ENCODE data around the gene VSTM4. TPM values are rescaled to one million over a fixed set of nuclear protein-coding genes. Genes with fewer than 3 reads are reported as not detected.
A peak's percentile ranks its signal among the peaks of the same experiment; 100 is the strongest.

The VSTM4 gene
- polyA plus RNA-seq, 10 donors = 36.6 to 60.5 (median 42.9) TPM

DNA sequence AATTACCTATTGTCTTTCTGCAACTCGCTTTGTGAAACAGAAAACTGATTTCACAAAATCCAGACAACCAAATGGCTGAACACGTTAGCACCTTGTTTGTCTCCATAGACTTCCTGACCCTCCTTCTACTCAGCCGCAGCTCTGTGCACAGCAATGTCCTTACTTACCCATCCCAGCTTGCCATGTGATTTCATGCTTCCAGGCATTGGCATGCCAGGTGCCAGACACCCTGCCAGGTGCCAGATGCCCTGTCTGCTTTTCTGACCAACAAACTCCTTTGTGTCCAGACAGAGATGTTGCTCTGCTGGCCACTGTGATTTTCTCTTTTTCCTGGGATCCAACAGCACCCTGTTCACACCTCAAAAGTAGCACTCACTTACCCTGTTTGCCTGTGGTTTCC lies 34.6 kb upstream of the VSTM4 start:
- peak in 1 of 3 donors; percentile 23 for DNase-seq

DNA sequence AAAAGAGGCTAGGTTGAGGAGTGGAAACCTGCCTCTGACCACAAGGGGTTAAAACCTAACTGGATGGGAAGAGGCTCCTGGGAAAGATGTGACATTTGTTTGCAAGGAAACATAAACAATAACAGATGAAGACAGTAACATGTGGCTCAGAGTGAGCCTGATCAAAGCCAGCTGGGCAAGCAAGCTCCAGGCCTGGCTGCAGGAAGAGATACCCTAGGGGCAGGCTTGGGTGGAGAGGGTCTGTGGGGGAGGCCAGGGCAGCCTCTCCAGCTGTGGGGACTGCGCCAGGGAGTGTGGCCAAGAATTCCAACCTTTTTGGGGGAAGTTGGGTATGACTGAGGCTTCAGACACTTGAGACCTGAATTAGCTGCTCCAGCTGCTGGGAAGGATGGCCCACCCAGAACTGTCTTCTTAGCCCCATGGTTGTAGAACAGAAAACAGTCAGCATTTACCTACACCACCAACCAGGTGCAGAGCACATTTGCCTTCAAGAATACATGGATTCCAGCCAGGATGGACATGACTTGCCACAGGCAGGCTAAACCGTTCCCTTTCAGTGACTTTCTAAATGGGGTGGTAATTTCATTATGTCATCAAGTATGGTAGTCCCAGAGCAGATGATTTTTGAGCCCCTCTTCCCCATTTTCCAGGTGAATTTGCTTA lies 28.9 kb upstream of the VSTM4 start:
- peak in 2 of 3 donors; percentile 61 to 88 for DNase-seq

DNA sequence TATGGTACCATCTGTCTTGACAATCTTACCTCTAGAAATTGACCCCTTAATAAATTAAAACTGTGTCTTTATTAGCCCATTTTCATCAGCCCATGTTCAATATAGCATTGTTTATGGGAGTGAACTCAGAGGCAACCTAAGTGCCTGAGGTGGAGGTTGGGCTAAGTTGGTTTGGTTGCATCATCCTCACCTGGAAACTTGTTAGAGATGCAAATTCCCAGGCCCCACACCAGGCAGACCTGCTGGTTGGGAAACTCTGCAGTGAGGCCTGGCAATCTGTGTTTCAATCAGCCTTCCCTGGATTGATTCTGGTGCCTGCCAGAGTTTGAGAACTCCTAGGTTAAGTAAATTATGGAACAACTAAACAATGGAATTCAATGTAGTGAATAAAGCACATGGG lies 27.9 kb upstream of the VSTM4 start:
- no peak for DNase-seq

DNA sequence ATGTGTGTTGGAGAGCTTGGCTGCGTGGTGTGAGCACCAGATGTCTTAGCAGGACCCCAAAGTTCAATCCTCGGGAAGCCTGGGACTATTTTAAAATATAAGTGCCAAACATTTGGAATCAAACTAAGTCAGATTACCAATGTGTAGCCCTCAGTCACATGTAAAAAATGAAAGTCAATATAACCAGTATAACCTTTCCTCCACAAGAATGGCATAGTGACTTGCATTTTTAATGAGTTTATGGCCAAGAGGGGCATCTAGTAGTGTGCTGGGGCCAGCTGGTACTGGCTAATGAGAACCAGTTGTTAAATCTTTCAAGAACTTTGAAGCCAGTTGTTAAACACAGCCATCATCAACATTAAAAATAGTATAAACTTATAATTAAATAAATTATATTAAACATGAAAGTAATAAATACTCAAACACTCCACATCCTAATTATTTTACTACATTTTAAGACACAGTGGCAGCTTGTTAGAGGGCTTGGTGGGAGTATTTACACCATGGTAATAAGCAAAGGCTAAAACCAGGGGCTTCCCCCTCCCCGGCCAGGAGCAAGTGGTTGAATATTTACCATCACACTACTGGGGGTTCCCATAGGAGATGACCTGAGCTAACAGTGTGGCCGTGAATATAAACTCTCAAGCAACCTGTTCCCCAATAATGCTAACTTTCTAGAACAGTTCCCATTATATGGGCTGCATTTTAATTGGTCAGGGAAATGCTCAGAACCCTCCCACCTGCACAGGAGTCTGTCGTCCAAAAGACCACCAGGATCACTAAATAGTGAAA lies 26.4 kb upstream of the VSTM4 start:
- no peak for DNase-seq

DNA sequence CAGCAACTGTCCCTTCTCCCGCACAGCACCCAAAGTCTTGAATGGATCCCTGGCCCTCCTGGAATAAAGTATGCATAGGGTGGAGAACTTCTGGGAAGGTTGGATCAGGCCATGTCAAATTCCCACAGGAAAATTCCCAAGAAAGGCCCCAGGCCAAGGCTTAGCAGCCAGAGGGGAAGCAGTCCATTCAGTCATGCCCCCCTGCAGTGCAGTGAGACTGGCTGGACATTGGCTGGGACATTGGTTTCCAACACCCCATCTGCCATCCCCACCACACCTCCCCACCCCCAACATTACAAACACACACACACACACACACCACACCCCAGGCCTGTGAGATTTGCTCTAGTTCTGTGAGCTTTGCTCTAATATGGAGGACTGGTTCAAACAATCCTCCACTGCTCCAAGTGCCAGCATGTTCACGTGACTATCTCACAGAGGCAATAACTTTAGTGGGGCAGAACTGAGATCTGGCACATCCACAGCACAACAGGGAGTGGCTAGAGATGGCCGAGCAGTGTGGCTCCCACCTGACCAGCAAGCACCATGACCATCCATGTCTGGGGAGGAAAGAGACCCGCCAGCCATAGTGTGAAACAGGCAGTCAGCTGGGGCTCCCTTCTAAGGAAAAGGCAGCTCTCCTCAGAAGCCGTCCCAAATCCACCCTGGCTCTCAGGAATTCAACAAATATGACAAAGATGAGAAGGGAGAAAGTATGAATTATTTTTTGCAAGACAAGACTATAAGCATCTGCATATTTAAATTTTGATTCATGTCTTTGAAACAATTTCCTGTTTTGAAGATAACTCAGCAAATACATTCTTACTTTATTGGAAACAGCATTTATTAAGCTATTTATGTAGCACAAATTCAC lies 25.2 kb upstream of the VSTM4 start:
- no peak for DNase-seq

DNA sequence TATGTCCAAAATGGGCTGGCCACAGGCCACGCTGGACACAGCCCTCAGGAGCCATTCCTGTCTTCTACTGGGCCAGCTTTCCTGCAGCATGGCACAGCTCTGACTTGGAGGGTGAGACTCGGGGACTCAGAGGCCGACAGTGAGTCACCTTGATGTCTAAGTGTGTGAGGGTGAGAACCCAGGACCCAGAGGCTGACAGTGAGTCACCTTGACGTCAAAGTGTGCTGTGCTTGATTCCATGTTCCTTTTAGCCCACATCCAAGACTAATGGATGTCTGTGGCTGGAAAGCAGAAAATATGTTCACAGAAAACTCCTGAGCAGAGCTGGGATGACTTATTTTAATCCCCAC lies 24.5 kb upstream of the VSTM4 start:
- DNase-seq = peak in 1 of 3 donors; percentile 96

DNA sequence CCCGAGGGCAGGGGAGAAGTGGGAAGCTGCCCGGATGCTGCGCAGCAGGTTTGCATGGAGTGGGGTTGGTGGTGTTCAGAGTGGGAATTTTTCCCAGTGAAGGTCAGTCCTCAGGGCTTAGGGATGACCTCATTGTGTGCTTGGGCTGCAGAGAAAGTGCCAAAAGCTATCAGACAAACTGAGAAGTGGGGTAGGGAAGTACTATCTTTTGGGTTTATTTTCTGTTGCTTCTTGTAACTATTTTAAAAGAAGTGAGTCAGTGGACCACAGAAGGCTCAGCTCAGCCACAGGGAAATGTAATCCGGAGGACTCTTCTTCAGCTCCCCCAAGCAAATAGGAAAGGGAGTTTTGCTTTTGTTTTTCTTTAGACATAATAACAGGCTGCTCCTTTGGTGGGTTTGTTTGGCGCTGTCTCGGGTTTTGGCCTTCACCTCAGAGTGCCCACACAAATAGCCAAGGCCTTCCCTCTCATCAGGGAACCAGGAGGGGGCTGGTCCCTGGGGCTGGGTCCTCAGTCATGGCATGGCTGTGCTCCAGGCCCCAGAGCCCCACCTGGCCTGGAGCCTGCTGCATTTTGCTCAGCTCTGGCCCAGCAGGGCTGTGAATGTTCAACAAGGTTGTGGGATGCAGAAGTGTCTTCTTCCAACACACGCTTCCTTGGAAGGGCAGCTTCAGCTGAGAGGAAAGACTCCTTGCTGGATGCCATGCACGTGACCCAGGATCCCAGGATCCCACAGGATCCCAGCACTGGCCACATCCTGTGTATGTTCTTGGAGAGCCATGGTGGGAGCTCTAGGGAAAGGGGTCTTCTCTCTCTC lies 23.9 kb upstream of the VSTM4 start:
- peak in 2 of 3 donors; percentile 43 to 73 for DNase-seq

DNA sequence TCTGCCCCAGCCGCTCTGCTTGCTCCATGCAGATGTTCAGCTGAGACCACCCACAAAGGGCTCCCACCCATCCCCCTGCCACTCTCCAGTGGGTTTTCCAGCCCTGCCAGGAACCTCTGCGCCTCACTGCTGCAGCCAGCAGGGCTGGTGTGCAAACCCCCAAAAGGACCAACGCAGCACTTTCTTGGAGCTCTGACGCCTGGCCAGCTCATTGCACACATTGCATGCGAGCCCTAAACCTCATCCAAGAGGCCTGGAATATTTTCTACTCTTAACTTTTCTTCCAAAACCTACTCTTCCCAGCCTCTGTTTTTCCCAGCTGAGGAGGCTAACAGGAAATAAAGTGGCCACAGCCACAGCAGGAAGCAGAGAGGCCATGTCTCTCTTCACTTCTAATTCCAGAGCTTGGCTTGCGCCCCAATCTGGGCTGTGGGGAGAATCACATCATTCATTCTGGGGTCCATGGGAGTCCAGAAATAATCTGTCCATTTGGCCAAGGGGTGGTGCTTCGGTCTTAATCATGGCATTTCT lies 23.1 kb upstream of the VSTM4 start:
- peak; percentile 84 to 93 (median 91) for DNase-seq

DNA sequence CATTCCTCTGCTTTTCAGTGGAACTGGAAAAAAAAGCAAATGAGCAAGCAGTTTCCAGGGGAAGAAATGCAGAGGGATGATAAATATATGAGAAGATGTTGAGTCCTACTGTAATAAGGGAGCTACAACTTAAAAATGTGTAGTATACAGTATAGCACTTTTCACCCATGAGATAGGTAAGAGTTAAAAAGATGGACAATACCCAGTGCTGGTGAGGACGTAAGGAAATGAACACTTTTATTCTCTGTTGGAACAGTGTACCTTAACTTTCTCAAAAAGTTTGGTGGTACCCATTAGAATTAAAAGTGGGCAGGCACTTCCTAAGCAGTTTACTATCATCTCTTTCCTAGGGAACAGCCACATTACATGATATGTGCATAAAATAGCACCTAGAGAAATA lies 21.2 kb upstream of the VSTM4 start:
- no peak for DNase-seq

DNA sequence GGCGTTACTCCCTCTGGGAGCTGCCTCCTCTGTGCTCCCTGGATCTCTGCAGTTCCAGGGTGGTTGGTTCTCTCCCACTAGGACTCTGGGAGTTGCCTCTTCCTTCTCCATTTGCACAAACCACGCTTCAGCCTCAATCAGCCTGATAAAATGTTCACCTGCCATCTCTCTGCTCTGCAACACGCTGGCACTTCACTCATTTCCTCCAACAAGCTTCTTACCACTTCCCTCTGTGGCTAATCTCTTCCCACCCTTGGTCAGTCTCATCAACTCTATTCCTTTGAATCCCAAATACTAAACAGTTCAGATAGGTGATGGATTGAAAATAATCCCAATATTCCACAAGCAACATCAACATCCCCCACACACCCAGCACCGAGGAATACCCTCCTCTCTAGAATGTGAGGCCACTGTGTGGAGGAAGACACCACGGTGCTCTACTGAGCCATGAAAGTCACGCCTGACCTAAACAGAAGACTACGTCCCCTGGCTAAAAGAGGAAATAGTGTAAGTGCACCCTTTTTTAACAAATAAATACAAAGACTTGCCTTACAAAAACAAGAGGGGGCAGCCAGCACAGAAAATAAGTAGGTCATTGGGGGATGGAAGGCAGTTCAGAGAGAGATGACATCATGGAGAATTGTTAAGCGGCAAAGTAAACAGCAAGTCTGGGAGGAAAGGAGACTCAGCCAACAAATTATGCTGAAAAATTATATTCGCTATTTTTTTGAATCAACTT lies 20.4 kb upstream of the VSTM4 start:
- DNase-seq = peak in 2 of 3 donors; percentile 55 to 80

DNA sequence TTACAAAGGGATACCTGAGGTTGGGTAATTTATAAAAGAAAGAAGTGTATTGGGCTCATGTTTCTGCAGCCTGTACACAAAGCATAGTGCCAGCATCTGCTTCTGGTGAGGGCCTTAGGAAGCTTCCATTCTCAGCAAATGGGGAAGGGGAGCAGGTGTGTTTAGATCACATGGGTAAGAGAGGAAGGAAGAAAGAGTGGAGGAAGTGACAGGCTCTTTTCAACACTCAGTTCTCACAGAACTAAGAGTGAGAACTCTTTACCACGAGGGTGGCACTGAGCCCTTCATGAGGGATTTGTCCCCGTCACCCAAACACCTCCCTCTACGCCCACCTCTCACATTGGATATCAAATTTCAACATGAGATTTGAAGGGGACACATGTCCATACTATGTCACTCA lies 19.0 kb upstream of the VSTM4 start:
- no peak for DNase-seq

DNA sequence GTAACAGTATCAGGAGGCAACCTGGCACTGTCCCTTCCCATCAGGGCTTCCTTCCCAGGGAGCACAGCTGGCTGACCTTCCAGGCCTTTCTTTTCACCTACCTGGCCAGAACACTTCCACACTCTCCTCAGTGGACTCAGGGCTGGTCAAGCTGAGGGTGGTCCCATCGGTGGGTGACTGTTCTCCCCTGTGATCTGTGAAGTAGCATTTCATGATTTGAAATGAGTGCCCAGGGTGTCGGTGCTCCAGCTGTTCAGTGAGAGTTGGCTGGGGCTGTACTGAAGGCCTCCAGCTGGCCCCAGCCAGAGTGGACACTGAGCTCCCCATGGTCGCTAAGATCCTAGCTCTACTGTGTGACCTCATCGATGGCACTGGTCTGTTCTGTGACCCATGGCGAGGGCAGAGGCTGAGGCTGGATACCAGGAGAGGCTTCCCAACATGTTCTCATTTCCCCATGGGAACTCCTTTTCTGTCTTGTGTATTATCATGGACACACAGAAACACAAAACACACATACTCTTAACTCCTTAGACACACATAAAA lies 18.5 kb upstream of the VSTM4 start, which contains the start of gene FAM170B:
FAM170B (minus strand) TSS at position 316 of the 543 bp plus-strand sequence; CDS start at position 213, 103 bp downstream.
- DNase-seq = no peak

DNA sequence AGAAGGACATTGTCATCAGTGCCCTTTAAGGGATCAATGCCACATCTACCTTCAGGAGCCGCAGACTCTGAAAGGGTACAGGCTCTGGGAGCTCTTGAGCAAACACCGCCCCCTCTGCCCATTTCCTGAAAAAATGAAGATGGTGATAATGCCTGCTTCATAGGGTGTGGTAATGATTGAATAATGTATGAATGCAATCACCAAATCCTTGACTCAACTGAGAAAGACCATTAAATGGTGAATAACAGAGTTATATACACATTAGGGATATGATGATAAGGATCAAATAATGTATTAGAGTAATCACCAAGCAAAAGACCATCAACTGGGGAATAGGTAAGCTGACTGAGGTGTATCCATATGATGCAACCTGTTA lies 17.0 kb upstream of the VSTM4 start:
- DNase-seq = no peak

DNA sequence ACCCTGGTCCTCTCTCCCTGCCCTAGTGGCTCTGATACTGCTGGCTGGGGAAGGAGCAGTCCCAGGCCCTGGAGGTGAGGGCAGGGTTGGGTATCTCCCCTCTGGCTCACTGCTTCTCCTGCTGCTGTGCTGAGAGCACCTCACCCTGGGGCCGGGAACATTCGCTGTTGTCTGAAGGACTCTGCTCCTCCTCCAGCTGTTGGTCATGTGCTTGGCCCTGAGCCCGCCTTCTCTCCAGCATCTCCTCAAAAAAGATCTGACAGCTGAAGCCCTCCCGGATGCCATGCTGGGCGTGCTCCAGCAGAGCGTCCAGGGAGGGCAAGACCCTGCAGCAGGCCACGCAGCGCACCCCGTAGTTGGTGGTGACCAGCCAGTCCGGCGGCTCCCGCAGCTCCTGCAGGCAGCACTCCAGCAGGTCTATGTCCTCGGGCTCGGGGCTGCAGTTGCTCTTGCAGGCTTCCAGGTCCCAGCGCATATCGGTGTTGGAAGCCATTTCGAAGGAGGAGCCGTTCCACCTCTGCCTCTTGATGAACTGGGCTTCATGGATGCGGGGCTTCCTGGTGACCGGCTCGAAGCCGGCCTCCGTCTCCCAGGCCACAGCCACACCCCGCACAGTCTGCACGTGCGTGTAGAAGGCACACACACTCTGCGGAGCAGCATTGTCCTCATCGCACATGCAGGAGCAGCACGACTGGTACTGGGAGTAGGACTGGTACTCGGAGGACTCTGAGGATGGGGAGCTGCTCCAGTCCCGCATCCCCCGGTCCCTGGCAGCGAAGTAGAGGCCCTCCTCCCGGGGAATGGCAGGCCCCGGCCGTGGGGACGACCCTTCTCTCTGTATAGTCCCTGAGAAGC lies 16.4 kb upstream of the VSTM4 start:
- peak in 2 of 3 donors; percentile 53 to 73 for DNase-seq

DNA sequence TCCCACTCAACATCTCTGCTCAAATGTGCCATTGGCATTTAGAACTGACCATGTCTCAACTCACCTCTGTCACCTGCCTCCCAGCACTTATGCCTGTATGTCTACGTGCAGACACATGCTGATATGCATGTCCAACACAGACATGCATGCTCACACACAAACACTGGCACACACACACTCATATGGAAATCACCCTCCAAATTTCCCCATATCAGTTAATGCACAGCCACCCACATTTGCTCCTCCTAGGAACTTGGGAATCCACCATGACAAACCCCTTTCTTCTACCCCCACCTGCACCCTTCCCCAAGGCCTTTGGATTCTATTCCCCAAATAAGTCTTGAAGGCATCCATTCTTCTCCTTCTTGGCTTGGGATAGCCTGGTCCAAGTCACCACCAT lies 14.1 kb upstream of the VSTM4 start:
- DNase-seq = no peak

DNA sequence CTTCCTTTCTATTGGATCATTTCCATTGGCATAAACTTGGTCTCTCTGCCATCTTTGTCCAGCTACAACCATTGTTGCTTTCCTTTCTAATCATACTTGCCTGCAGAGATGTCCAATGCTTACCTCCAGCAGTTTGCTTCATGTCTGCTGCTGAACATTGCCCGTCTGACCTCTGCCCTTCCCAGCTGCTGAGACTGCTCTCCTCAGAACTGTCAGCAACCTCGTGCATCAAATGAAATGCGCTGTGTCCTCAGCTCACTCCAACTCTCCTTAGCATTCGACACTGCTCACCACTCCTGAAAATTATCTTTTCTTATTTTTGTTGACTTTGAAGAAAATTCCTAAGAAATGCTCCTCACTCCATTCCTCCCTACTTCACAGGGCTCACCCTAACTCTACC lies 13.5 kb upstream of the VSTM4 start:
- DNase-seq = no peak

DNA sequence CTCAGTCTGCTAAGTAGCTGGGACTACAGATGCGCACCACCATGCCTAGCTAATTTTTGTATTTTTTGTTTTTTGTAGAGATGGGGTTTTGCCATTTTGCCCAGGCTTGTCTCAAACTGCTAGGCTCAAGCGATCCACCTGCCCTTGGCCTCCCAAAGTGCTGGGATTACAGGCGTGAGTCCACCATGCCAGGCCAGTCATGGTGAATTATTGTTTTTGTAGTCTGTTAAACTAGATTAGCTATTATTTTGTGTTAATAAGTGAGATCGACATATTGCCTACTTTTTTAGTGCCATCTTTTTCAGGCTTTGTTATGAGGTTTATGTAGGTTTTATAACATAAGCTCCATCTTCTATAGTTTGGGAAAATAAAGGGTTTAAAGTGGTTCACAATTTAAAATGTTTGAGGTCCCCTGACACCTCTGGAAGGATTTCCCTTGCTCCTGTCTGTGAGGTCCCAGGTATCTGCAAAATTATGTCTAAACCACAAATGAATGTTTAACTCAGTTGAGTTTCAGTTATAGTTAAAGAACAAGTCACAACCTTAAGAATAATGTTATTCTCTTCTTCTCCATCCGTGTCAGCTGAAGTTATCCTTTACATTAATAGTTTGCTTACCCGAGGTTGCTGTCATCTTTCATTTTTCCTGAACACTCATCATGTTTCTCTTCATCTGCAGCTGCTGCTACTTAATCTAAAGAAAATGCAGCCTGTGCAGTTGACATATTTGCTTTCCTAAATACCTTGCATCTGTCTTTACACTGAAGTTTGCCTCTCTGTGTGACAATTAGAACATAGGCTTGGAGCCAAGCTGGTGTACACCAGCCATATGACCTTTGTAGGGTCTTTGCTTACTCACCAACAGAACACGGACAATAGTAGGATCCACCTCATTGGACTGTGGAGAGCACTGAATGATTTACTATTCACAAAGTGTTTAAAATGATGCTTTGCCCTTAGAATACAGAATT lies 8.9 kb upstream of the VSTM4 start:
- no peak for DNase-seq

DNA sequence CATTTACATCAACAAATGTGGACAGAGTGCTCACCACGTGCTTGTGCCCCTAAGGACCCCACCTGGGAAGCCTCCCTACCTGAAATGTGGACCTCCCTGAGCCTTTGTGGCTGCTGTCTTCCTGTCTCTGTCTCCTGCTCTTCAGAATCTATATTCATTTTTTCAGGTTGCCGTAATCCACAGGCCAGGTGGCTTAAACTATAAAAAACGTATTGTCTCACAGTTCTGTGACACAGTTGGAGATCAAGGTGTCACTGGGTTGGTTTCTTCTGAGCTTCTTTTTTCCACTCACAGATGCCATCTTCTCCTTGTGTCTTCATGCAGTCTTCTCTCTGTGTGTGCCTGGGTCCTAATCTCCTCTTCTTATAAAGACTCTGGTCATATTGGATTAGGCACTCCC lies 5.6 kb upstream of the VSTM4 start:
- no peak for DNase-seq
